GM18526 (cell line): ENCODE data around the gene NAV1.

ENCODE experiments used
- POLR2A ChIP-seq: IDR thresholded peaks from 3 replicates; pipeline ENCODE4 v1.6.1; 2011; ENCODE audit not compliant: insufficient read length; ENCODE audit errors: extremely low read depth

The NAV1 gene, protein sequence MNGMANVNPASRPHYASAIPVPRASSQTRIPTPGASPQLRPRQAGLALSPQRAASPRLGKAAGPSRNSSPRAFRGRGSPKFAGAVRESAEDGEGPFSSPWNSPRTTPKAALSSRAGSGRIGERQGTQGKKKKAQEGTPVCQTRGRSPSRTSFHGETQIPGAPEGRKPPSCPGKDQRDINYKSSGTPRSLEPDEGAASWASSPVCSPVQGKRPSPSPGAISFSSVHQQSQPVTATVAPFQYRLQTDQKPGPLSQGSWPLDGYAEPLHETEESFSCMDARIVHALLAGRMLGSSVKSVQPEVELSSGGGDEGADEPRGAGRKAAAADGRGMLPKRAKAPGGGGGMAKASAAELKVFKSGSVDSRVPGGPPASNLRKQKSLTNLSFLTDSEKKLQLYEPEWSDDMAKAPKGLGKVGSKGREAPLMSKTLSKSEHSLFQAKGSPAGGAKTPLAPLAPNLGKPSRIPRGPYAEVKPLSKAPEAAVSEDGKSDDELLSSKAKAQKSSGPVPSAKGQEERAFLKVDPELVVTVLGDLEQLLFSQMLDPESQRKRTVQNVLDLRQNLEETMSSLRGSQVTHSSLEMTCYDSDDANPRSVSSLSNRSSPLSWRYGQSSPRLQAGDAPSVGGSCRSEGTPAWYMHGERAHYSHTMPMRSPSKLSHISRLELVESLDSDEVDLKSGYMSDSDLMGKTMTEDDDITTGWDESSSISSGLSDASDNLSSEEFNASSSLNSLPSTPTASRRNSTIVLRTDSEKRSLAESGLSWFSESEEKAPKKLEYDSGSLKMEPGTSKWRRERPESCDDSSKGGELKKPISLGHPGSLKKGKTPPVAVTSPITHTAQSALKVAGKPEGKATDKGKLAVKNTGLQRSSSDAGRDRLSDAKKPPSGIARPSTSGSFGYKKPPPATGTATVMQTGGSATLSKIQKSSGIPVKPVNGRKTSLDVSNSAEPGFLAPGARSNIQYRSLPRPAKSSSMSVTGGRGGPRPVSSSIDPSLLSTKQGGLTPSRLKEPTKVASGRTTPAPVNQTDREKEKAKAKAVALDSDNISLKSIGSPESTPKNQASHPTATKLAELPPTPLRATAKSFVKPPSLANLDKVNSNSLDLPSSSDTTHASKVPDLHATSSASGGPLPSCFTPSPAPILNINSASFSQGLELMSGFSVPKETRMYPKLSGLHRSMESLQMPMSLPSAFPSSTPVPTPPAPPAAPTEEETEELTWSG (N-terminal part only)

DNA sequence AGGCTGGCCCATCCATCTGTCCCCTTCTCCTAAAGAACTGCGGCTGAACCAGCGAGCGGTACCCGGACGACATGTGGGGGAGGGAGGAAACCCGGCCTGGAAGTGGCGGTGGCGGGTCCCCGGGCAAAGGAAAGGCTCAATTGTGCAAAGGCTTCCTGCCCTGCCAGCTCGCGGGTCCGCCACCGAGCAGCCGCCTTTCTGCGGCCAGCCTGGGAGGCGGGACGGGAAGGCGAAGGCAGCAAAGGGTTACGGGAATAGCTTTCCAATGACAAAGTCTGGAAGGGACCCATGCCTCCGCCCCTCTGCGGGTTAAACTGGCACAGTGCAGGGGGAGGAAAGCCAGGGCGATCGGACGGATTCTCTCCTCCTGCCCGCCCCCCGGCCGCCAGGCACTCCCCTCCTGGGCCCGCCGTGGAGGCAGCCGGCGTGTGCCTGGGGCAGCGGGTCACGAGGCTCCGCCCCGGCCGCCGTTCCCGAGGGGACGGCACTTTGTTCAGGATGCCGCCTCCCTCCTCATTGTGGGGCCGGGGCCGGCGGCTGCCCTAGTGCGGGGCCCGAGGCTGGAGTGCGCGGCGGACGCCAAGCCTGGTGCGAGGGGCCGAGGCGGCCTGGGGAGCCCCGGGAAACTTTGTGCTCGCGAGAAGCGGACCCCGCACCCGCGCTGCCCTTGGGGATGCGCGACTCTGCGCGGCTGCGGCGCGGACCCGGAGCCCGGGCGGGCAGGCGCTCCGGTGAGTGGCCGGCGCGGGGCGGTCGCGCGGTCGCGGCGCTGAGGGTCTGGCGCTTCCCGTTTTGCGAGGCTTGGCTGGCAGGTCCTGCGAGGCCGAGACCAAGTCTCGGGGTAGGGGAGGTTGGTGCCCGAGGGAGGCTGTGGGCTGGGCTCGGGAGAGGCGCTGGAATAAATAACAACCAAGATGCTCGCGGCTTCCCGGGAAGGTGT lies at the start of gene NAV1:
Gene NAV1 (plus strand): TSS at position 516 of the 940 bp plus-strand sequence. CDS start 83,758 bp downstream, outside the sequence.
- no peak for TF ChIP-seq POLR2A

DNA sequence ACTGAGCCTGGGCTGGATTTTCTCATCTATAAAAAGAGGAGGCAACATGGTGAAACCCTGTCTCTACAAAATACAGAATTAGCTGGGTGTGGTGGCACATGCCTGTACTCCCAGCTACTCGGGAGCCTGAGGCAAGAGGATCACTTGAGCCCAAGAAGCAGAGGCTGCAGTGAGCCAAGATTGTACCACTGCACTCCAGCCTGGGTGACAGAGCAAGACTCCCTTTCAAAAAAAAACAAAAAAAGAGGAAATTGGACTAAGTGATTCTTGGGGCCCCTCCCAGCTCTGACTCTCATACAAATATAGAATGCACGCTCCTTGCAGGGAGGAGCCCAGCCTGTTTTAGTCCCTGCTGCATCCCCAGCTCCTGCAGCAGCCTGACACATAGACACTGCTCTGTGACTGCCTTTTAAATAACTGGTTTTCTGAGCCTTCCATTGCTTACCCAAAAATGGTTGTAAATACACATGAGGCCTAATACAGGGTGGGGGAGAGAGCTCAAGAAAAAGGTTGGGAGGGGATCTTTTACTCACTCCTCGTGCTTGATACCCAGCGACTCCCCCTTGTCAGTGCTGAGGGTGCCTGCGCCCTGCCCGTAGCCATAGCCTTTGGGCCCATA lies 49.2 kb upstream of the NAV1 start:
- TF ChIP-seq POLR2A, result no peak

DNA sequence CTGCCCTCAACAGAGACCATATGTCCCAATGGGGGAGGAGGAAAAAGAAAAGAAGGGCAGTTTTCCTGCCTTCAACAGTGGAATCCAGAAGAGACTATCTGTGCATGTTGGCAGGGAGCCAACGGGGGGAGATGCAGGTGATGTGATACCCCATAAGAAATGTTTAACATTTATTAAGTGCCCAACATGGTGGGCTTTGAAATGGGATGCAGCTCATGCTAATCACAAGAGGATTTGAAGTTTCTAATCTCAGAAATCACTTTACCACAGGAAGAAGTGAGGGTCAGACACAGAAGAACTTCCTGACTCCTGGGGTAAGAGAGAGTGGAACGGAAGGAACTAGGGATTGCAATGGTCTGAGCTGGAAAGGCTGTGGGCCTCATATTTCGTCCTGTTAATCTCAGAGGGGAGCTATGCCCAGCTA lies 48.2 kb upstream of the NAV1 start:
- TF ChIP-seq POLR2A, result no peak

DNA sequence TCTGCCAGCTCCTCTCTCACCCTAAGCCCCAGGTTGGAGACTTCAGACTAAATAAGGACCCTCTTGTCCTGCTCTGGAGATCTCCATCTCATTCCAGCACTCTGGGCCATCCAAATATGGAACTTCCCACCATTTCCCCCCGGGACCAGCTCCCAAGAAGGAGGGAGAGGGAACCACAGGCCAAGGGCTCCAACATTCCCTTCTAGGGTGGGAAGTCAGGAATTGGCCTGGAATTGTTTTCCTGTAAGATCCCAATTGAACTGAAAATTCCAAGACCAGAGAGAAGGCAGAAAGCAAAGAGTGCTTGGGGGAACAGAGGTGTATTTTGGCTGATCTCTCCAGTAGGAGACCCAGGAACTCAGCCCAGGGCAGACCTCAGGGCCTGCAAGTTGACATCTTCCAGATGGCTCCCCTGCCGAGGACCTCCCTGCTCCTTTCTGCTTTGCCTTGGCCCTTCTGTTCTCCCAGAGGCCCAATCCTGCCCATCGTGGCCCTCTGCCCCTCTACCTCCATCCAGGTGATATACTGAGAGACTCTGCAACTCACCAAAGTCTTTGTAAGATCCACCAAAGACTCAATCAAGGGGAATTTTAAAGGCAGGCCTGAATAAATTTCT lies 46.9 kb upstream of the NAV1 start:
- TF ChIP-seq POLR2A, result no peak

DNA sequence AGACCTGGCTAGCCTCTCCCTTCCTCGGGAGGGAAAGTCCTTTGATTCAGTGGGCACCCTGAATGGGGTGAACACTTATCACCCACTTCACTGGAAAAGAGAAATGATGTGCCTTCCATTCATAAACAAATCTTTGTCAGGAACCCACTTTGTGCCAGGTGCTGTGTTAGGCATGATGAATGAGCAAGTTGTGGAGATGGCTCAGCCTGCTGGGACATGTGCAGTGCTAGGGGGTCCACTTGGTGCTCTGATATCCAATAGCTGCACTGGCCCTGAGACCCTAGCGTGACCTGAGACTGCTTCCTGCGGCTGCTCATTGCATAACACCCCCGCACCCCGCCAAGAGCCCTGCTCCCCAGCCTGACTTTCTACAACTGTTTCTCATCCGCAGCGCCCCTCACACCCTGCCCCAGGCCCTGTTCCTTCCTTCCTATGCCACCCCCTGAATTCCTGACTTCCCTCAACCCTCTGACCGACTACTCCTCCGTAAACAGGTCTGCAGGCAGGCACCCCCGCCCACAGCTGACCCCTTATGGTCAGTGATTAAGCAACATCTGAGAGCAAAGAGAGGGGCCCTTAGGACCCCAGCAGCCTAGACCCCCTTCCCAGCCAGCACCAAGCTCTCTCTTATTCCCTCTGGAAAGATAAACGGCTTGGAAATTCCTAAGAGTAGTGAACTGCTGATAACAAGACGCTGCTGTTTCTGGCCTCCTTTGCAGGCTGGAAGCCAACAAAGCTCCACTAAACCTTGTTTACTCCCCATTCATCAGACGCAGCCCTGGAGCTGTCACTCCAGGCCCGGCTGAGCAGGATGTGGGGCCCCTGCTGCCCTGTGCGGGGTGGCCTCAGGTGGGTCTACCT lies 44.9 kb upstream of the NAV1 start:
- TF ChIP-seq POLR2A, result no peak

DNA sequence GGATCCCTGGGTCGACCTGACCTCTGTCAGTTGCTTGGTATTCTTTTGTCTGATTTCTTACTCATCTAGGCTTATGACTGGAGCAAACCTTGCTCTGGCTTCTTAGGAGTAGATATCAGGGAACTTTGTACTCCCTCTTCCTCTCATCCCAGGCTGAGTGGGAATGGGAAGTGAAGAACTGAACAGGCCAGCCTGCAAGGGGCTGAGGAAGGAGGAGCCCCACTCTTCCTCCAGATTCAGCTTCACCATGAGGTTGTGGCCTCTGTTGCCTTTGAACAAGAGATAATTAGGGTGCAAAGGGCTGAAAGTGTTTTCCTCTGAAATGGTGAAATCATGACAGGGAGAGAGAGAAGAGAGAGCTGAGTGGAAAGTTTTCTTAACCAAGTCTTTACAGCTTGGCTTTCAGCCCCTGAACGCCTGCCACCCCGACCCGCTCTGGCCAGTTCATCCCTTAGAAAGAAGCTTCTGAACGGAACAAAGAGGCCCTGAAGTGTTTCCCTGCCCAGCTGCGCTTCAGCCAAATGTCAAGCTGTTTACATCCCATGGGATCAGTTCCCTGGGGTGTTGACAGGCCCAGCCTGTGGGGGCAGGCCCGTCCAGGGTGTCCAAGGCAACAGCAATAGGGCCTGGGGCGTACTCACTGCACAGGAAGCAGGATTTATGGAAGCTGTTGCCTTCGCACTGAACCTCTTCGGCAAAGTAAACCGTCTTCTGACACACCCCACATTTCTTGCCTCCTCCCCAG lies 43.2 kb upstream of the NAV1 start:
- no peak for TF ChIP-seq POLR2A

DNA sequence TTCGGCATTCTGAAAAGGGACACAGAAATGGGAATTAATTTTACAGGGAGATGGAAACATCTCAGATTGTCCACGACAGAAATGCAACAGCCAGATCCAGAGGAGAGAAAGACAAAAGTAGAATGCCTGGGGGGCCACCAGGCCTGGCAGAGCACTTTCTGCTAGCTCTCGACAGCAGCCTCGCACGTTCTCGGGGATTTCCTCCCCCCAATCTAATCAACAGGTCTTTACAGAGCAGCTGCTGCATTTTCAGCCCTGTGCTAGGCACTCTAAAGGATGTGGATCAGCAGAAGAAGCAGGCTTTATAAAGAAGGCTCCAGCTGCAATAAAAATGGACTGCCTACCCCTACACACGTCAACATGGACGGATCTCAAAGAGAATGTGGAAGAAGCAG lies 42.6 kb upstream of the NAV1 start:
- TF ChIP-seq POLR2A, result no peak

GRCh38 chr1:201497935-201498509 lies 40.9 kb upstream of the NAV1 start:
- no peak for TF ChIP-seq POLR2A

DNA sequence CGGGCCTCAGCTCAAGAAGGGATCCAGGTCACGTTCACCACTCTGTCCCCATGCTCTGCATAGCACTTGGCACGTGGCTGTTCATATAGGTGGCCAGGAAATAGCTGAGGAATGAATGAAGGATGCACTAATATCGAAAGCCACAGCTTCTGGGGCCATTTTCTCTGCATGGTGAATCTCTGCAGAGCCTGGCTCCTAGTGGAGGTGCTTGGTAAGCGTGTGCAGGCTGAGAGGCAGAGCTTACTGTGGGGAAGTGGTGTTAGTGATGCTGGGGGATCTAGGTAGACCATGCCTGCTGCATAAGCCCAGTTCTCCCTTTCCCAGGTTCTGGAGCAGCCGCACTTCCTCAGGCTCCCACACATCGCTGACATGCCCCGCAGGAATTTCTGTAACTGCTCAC lies 40.3 kb upstream of the NAV1 start:
- no peak for TF ChIP-seq POLR2A

DNA sequence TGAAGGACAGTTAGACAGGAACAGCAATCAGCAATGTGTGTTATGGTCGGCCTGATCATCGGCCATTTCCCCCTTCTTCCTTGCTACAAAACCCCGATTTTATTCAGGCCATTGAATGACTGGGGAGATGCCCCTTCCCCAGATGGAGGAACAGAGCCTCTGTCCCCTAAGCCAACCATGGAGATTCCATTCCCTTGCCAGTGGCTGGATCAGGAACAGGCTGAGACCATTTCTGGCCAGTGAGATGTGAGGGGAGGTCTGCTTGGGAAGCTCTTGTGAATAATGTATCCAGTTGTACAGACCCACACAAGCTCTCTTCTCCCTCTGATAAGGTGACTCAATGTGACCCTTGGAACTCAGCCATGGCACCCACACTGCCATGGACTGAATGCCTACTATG lies 39.7 kb upstream of the NAV1 start:
- TF ChIP-seq POLR2A, result no peak

- TF ChIP-seq POLR2A, result no peak
Measured at GRCh38 chr1:201499795-201500669, 38.9 kb upstream of the NAV1 start.
